Neural progenitor cell (in vitro differentiated cells): Measurements from ENCODE around the gene GPS1.

Source experiments
- EZH2 ChIP-seq: fragments of 200-600 bp; sonication (generic); IDR thresholded peaks from 2 replicates; pipeline ENCODE4 v1.6.1; 2017; ENCODE audit warnings: antibody characterized with exemption, mild to moderate bottlenecking, moderate library complexity
- EZH2phosphoT487 ChIP-seq: fragments of 200-600 bp; sonication (generic); IDR thresholded peaks from 2 replicates; pipeline ENCODE4 v1.6.1; 2017; ENCODE audit warnings: antibody characterized with exemption
- TF ChIP-seq, protein P1 (sequence below): fragments of 200-600 bp; sonication (generic); IDR thresholded peaks from 2 replicates; pipeline ENCODE4 v1.5.1; 2017; ENCODE audit warnings: antibody characterized with exemption, mild to moderate bottlenecking

DNA sequence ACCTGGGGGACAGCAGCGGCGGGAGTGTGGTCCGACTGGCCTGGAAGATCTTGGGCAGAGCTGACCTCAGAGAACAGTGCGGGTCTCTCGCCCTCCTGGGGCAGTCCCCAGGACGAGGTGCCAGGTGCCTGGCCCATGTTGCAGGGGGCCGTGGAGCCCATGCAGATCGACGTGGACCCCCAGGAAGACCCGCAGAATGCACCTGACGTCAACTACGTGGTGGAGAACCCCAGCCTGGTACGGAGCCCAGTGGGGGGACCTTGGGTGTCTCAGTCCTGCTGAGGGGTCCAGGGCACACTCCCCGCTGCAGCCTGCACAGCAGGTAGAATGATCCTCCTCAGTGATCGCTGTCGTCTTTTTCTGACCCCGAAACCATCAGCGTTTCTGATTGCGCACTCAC is 1.4 kb downstream of the GPS1 start:
- TF ChIP-seq, protein P1, sequence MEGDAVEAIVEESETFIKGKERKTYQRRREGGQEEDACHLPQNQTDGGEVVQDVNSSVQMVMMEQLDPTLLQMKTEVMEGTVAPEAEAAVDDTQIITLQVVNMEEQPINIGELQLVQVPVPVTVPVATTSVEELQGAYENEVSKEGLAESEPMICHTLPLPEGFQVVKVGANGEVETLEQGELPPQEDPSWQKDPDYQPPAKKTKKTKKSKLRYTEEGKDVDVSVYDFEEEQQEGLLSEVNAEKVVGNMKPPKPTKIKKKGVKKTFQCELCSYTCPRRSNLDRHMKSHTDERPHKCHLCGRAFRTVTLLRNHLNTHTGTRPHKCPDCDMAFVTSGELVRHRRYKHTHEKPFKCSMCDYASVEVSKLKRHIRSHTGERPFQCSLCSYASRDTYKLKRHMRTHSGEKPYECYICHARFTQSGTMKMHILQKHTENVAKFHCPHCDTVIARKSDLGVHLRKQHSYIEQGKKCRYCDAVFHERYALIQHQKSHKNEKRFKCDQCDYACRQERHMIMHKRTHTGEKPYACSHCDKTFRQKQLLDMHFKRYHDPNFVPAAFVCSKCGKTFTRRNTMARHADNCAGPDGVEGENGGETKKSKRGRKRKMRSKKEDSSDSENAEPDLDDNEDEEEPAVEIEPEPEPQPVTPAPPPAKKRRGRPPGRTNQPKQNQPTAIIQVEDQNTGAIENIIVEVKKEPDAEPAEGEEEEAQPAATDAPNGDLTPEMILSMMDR = no peak
- TF ChIP-seq EZH2 = no peak
- no peak for TF ChIP-seq EZH2phosphoT487
